Pancreas (tissue), 10 donors: ENCODE results near the gene ACMSD. TPM values are rescaled to one million over a fixed set of nuclear protein-coding genes. Genes with fewer than 3 reads are reported as not detected.
"Not testable (repeated sequence)": the region's sequence is repeated elsewhere in the genome, so short reads cannot be mapped to it uniquely, and the experiment has no call there.

Experiments
- ATAC-seq, 4 donors: fragments of 200-7000 bp; cut with Tn5 transposase; one replicate each; pipeline versions ENCODE4 v1.8.0 to v1.9.1; 2020; ENCODE audit warnings: mild to moderate bottlenecking in 4 of 4, moderate library complexity in 4 of 4
- DNase-seq, 6 donors: peaks; one replicate each; pipeline ENCODE4 v3.0.0-alpha.2; 2020
- FAIRE-seq: peaks from 2 replicates; lab custom pipeline; 2012; peaks lifted over from hg19 to GRCh38; lab: Jason Lieb, UNC
- H3K27ac ChIP-seq, 4 donors: fragments of 200-600 bp; sonication (generic); 1 replicate in 3 of 4; 2 replicates in 1 of 4; pipeline versions ENCODE4 v1.5.0 to v1.8.0; 2020
- H3K27me3 ChIP-seq, 4 donors: fragments of 200-600 bp; one replicate each; pipeline ENCODE4 v1.8.0; 2021
- H3K36me3 ChIP-seq, 3 donors: fragments of 200-600 bp; sonication (generic) in 1 of 3; one replicate each; pipeline versions ENCODE4 v1.5.0 to v1.8.0; 2020 to 2021
- H3K4me1 ChIP-seq, 3 donors: fragments of 200-600 bp; one replicate each; pipeline ENCODE4 v1.8.0; 2021
- H3K4me3 ChIP-seq, 4 donors: fragments of 200-600 bp; sonication (generic) in 2 of 4; one replicate each; pipeline versions ENCODE4 v1.5.0 to v1.8.0; 2020 to 2021
- H3K9me3 ChIP-seq, 4 donors: fragments of 200-600 bp; one replicate each; pipeline ENCODE4 v1.8.0; 2021
- CTCF ChIP-seq, 4 donors: fragments of 200-600 bp; sonication (generic) in 3 of 4; IDR thresholded peaks; one replicate each; pipeline versions ENCODE4 v1.5.0 to v1.8.0; 2021; ENCODE audit warnings: antibody characterized with exemption in 4 of 4
- WGBS, 2 donors: extraction: QIAGEN DNeasy Blood & Tissue Kit; methylation state at CpG; one replicate each; pipeline ENCODE4 v1.1.7; 2013; 5-methylcytosine and 5-hydroxymethylcytosine counted together
- intact Hi-C, 3 donors: fragments of 100-400 bp; cut with DNase I; formaldehyde crosslinking; loops; one replicate each; pipeline versions ENCODE4 v1.11.1 to v1.14.2; 2022
- polyA plus RNA-seq, 2 donors: library from polyadenylated mRNA; stranded (reverse); fragments of 200-250 nt; gene quantifications; one replicate each; pipeline ENCODE4 v1.2.3, GENCODE V29; 2013
- total RNA-seq, 6 donors: library from RNA; stranded (reverse); fragmentation: NEBNext Ultra II Directional in 4 of 6; extraction: Animal tissue kit (Norgen Biotek cat#: 25700) in 4 of 6; gene quantifications; one replicate each; pipeline versions ENCODE4 v1.2.1 to v1.2.4, GENCODE V29; 2021 to 2023
- donor health status: healthy with polysubstance abuse.
- donor health status: DM: no; HTN: no; CAD: no; lungs with moderate emphysema.
- donor health status: DM: no; HTN: no; CAD: no.
- donor health status: control.
- donor health status: control.
- donor health status: Bipolar disorder and iron deficiency.
- donor health status: DM: yes; HTN: yes; CAD: no.
- donor health status: DM: no; HTN: no; CAD: no.
- donor health status: DM: no; HTN: no; CAD: no.
- donor health status: DM: yes; HTN: yes; CAD: no.

ACMSD gene
- total and polyA plus RNA-seq, 8 donors = 0.12 to 3.4 (median 0.24) TPM; not detected in 3

GRCh38 chr2:134818321-134818720, 20.1 kb upstream of the ACMSD start:
- H3K27me3 ChIP-seq = no peaks in the 10 kb centered on the region
- ATAC-seq = peak in 1 of 4 donors; percentile 44
- TF ChIP-seq CTCF (IDR thresholded peaks at IDR 0.05) = no peak
- no peak overlapping the region for H3K27ac ChIP-seq
- WGBS, 2 donors = 92 to 99% methylated on average over 5 of the region's 5 CpGs
- intact Hi-C loops = no loop called here
- no peaks in the 10 kb centered on the region for H3K9me3 ChIP-seq
- no peak overlapping the region for H3K4me3 ChIP-seq
- FAIRE-seq = no peak
- no peaks in the 10 kb centered on the region for H3K4me1 ChIP-seq
- no peaks in the 10 kb centered on the region for H3K36me3 ChIP-seq
- DNase-seq = peak in 1 of 6 donors; percentile 13

DNA sequence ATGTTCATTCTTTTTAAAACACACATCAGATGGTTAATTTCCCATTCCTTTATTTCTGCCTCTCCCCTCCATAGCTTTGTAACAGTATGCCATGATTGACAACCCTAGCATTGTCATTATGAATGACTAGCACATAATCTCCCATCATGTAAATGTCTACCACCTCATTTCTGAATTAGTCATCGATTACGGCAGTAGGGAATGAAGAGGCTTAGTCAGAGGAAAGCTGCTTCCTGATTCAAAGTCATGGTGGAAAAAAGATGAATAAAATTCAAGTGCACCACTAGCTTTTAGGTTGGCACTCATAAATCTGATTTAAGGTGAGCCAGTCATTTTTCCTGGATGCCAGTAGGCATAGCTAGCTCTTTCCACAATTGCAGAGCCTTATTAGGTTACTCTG, 19.1 kb upstream of the ACMSD start:
- FAIRE-seq (no peak), ATAC-seq (no peak), DNase-seq (no peak)
- Histone ChIP-seq H3K36me3 (no peaks in the 10 kb centered on the region), H3K27ac (no peak overlapping the region), H3K9me3 (no peaks in the 10 kb centered on the region), H3K27me3 (no peaks in the 10 kb centered on the region), H3K4me1 (peaks cover 0 to 5% (median 0%) of the 10 kb centered on the region in 3 donors), H3K4me3 (no peak overlapping the region)
- intact Hi-C loops = no loop called here
- TF ChIP-seq CTCF (IDR thresholded peaks at IDR 0.05) = no peak
- 93 to 94% methylated on average over 2 of the region's 2 CpGs for WGBS, 2 donors

- ATAC-seq = peak; percentile 76 to 94 (median 87)
- H3K9me3 ChIP-seq = no peaks in the 10 kb centered on the region
- H3K36me3 ChIP-seq = no peaks in the 10 kb centered on the region
- intact Hi-C loops = no loop called here
- no peak for TF ChIP-seq CTCF (IDR thresholded peaks at IDR 0.05)
- H3K4me1 ChIP-seq = peaks cover 0 to 5% (median 0%) of the 10 kb centered on the region in 3 donors
- no peak overlapping the region for H3K4me3 ChIP-seq
- no peaks in the 10 kb centered on the region for H3K27me3 ChIP-seq
- FAIRE-seq = no peak
- no peak for DNase-seq
- WGBS, 2 donors = 24 to 30% methylated on average over 2 of the region's 2 CpGs
- no peak overlapping the region for H3K27ac ChIP-seq
Observed at GRCh38 chr2:134823431-134823830, 15.0 kb upstream of the ACMSD start.

DNA sequence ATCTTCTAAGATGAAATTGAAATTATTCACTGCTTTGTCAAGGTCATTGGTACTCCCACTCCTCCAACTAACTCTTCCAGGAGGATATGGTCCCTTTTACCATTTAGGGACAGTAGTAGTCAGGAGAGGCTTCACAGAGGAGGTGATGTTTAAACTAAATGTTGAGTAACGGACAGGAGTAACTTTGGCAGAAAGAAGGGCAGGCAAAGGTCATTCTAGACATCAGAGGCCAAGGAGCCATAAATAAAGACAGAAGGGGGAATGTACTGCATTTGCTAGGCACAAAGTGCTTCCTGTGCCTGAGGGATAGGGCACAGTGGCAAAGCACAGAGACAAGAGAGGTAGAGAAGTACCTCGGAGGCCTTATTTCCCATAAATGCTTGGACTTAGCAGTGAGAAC, 14.6 kb upstream of the ACMSD start:
- no peak for FAIRE-seq
- intact Hi-C loops = no loop called here

DNA sequence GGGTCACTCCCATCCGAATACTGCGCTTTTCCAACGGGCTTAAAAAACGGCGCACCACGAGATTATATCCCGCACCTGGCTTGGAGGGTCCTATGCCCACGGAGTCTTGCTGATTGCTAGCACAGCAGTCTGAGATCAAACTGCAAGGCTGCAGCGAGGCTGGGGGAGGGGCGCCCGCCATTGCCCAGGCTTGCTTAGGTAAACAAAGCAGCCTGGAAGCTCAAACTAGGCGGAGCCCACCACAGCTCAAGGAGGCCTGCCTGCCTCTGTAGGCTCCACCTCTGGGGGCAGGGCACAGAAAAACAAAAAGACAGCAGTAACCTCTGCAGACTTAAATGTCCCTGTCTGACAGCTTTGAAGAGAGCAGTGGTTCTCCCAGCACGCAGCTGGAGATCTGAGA, 12.7 kb upstream of the ACMSD start:
- H3K9me3 ChIP-seq, ATAC-seq, FAIRE-seq, H3K4me3 ChIP-seq, H3K27me3 ChIP-seq, H3K4me1 ChIP-seq, H3K36me3 ChIP-seq, DNase-seq, intact Hi-C loops, H3K27ac ChIP-seq: not testable (repeated sequence)
- 76 to 95% methylated on average over 7 to 13 of the region's 13 CpGs for WGBS, 2 donors

More for the DNA sequence above, 14.6 kb upstream of the ACMSD start:
- Histone ChIP-seq H3K4me3 (no peak overlapping the region), H3K9me3 (no peaks in the 10 kb centered on the region), H3K27me3 (no peaks in the 10 kb centered on the region), H3K36me3 (no peaks in the 10 kb centered on the region), H3K4me1 (peaks cover 0 to 5% (median 0%) of the 10 kb centered on the region in 3 donors), H3K27ac (no peak overlapping the region)
- DNase-seq (no peak), ATAC-seq (no peak)
- no peak for TF ChIP-seq CTCF (IDR thresholded peaks at IDR 0.05)
- 63 to 71% methylated on average over 2 of the region's 2 CpGs for WGBS, 2 donors
